MM.1S (cell line): ENCODE data around the gene UNC13C.

ENCODE experiments used
- EZH2 ChIP-seq: fragments of 300-600 bp; sonication (generic); optimal IDR thresholded peaks from 2 replicates; pipeline ENCODE3; 2017; ENCODE audit warnings: low read depth, mild to moderate bottlenecking, antibody characterized with exemption, low read length, mixed read lengths
- EZH2phosphoT487 ChIP-seq: fragments of 300-600 bp; sonication (generic); IDR thresholded peaks from 2 replicates; pipeline ENCODE4 v1.6.1; 2018; ENCODE audit warnings: antibody characterized with exemption, low read length
- TF ChIP-seq, protein P1 (sequence below): fragments of 300-600 bp; sonication (generic); IDR thresholded peaks from 2 replicates; pipeline ENCODE4 v1.5.1; 2016; ENCODE audit warnings: antibody characterized with exemption, low read length, mixed read lengths

- TF ChIP-seq, protein P1, sequence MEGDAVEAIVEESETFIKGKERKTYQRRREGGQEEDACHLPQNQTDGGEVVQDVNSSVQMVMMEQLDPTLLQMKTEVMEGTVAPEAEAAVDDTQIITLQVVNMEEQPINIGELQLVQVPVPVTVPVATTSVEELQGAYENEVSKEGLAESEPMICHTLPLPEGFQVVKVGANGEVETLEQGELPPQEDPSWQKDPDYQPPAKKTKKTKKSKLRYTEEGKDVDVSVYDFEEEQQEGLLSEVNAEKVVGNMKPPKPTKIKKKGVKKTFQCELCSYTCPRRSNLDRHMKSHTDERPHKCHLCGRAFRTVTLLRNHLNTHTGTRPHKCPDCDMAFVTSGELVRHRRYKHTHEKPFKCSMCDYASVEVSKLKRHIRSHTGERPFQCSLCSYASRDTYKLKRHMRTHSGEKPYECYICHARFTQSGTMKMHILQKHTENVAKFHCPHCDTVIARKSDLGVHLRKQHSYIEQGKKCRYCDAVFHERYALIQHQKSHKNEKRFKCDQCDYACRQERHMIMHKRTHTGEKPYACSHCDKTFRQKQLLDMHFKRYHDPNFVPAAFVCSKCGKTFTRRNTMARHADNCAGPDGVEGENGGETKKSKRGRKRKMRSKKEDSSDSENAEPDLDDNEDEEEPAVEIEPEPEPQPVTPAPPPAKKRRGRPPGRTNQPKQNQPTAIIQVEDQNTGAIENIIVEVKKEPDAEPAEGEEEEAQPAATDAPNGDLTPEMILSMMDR: no peak
- TF ChIP-seq EZH2 (no peak), EZH2phosphoT487 (no peak)
Measured at GRCh38 chr15:54127574-54127973, 149.3 kb downstream of the UNC13C start.
